HEK293 (cell line): Measurements from ENCODE around the gene ZNF521.

Experiments
- CTCF ChIA-PET: fragments of 350-600 bp; formaldehyde crosslinking; extraction: SDS; loops from one replicate; lab custom pipeline; 2021; ENCODE audit warnings: antibody characterized with exemption; lab: Yijun Ruan, JAX
- POLR2A ChIA-PET: fragments of 300-600 bp; formaldehyde crosslinking; extraction: SDS; loops from one replicate; lab custom pipeline; 2020; ENCODE audit warnings: antibody characterized with exemption, inconsistent platforms; lab: Yijun Ruan, JAX
- H3K27ac ChIP-seq: fragments of 200-500 bp; sonication (Bioruptor generic); 2 replicates; pipeline ENCODE4 v1.5.1; 2014; ENCODE audit warnings: low read depth, low read length, control low read depth, inconsistent platforms; ENCODE audit errors: extremely low read depth
- H3K36me3 ChIP-seq, 2 experiments: fragments of 200-500 bp in 1 of 2; sonication (Bioruptor generic) in 1 of 2; 1 replicate in 1 of 2; 2 replicates in 1 of 2; pipeline ENCODE4 v1.5.1; 2014 to 2017; ENCODE audit warnings: inconsistent platforms in 2 of 2, low read length in 2 of 2; ENCODE audit not compliant: control insufficient read depth in 2 of 2, insufficient read depth in 1 of 2
- H3K4me1 ChIP-seq: fragments of 200-500 bp; sonication (Bioruptor generic); 2 replicates; pipeline ENCODE4 v1.5.1; 2014; ENCODE audit warnings: mild to moderate bottlenecking, low read length, inconsistent platforms; ENCODE audit not compliant: control insufficient read depth, insufficient read depth
- H3K4me3 ChIP-seq: 2 replicates; pipeline ENCODE4 v1.5.1; 2011; ENCODE audit warnings: low read depth, mild to moderate bottlenecking, control low read depth, low read length, moderate library complexity
- H3K9me3 ChIP-seq: fragments of 200-500 bp; sonication (Bioruptor generic); 2 replicates; pipeline ENCODE4 v1.5.1; 2014; ENCODE audit warnings: low read depth, low read length, inconsistent platforms; ENCODE audit not compliant: control insufficient read depth, insufficient read depth
- ELK4 ChIP-seq: IDR thresholded peaks from 2 replicates; pipeline ENCODE4 v1.6.1; 2011; ENCODE audit warnings: mild to moderate bottlenecking, low read depth, low read length, borderline replicate concordance
- GLIS1 ChIP-seq: fragments of 450-650 bp; formaldehyde crosslinking; IDR thresholded peaks from 2 replicates; pipeline ENCODE4 v1.5.1; 2016; ENCODE audit warnings: missing biosample characterization, missing genetic modification characterization
- INSM2 ChIP-seq: fragments of 450-650 bp; formaldehyde crosslinking; IDR thresholded peaks from 2 replicates; pipeline ENCODE4 v1.5.1; 2016; ENCODE audit warnings: missing biosample characterization, missing genetic modification characterization
- KLF16 ChIP-seq: fragments of 450-650 bp; formaldehyde crosslinking; IDR thresholded peaks from 2 replicates; pipeline ENCODE4 v1.5.1; 2017; ENCODE audit warnings: missing biosample characterization, missing genetic modification characterization
- KLF17 ChIP-seq: fragments of 450-650 bp; formaldehyde crosslinking; IDR thresholded peaks from 2 replicates; pipeline ENCODE4 v1.5.1; 2016; ENCODE audit warnings: missing biosample characterization, missing genetic modification characterization
- PBX3 ChIP-seq: sonication (generic); formaldehyde crosslinking; IDR thresholded peaks from 2 replicates; pipeline ENCODE4 v1.8.1; 2022; ENCODE audit warnings: mild to moderate bottlenecking, moderate library complexity, missing genetic modification reagents
- SETDB1 ChIP-seq: IDR thresholded peaks from one replicate; pipeline ENCODE4 v1.6.1; 2017; ENCODE audit warnings: mild to moderate bottlenecking, low read length, moderate library complexity, mixed read lengths; ENCODE audit not compliant: insufficient read length
- ZFP41 ChIP-seq: fragments of 450-650 bp; formaldehyde crosslinking; IDR thresholded peaks from 2 replicates; pipeline ENCODE4 v1.5.1; 2016; ENCODE audit warnings: missing biosample characterization, missing genetic modification characterization, borderline replicate concordance
- ZNF18 ChIP-seq: fragments of 450-650 bp; formaldehyde crosslinking; IDR thresholded peaks from 2 replicates; pipeline ENCODE4 v1.5.1; 2016; ENCODE audit warnings: missing biosample characterization, missing genetic modification characterization
- ZNF184 ChIP-seq: fragments of 450-650 bp; IDR thresholded peaks from 2 replicates; pipeline ENCODE4 v1.5.1; 2018; ENCODE audit warnings: missing biosample characterization, mild to moderate bottlenecking, missing genetic modification characterization
- ZNF214 ChIP-seq: fragments of 450-650 bp; formaldehyde crosslinking; IDR thresholded peaks from 2 replicates; pipeline ENCODE4 v1.5.1; 2017; ENCODE audit warnings: missing biosample characterization, mild to moderate bottlenecking, missing genetic modification characterization, borderline replicate concordance
- ZNF221 ChIP-seq: fragments of 450-650 bp; formaldehyde crosslinking; IDR thresholded peaks from 2 replicates; pipeline ENCODE4 v1.5.1; 2017; ENCODE audit warnings: missing biosample characterization, missing genetic modification characterization, borderline replicate concordance
- ZNF239 ChIP-seq: fragments of 450-650 bp; formaldehyde crosslinking; IDR thresholded peaks from 2 replicates; pipeline ENCODE4 v1.5.1; 2016; ENCODE audit warnings: missing biosample characterization, missing genetic modification characterization
- ZNF248 ChIP-seq: fragments of 450-650 bp; formaldehyde crosslinking; IDR thresholded peaks from 2 replicates; pipeline ENCODE4 v1.5.1; 2017; ENCODE audit warnings: missing biosample characterization, missing genetic modification characterization
- ZNF473 ChIP-seq: fragments of 450-650 bp; formaldehyde crosslinking; IDR thresholded peaks from 2 replicates; pipeline ENCODE4 v1.5.1; 2017; ENCODE audit warnings: missing biosample characterization, missing genetic modification characterization
- ZNF639 ChIP-seq: fragments of 450-650 bp; formaldehyde crosslinking; IDR thresholded peaks from 2 replicates; pipeline ENCODE4 v1.5.1; 2016; ENCODE audit warnings: missing biosample characterization, missing genetic modification characterization
- ZNF707 ChIP-seq: fragments of 450-650 bp; formaldehyde crosslinking; IDR thresholded peaks from 2 replicates; pipeline ENCODE4 v1.5.1; 2016; ENCODE audit warnings: missing biosample characterization, missing genetic modification characterization
- ZNF76 ChIP-seq: fragments of 450-650 bp; formaldehyde crosslinking; IDR thresholded peaks from 2 replicates; pipeline ENCODE4; 2016; ENCODE audit warnings: low read depth, missing biosample characterization, missing genetic modification characterization, borderline replicate concordance
- TF ChIP-seq, protein P1 (sequence below): fragments of 450-650 bp; formaldehyde crosslinking; IDR thresholded peaks from 2 replicates; pipeline ENCODE4 v1.5.1; 2016; ENCODE audit warnings: missing biosample characterization, missing genetic modification characterization
- TF ChIP-seq, protein P2 (sequence below): fragments of 450-650 bp; formaldehyde crosslinking; IDR thresholded peaks from 2 replicates; pipeline ENCODE4 v1.5.1; 2016; ENCODE audit warnings: missing biosample characterization, missing genetic modification characterization

The ZNF521 gene

DNA sequence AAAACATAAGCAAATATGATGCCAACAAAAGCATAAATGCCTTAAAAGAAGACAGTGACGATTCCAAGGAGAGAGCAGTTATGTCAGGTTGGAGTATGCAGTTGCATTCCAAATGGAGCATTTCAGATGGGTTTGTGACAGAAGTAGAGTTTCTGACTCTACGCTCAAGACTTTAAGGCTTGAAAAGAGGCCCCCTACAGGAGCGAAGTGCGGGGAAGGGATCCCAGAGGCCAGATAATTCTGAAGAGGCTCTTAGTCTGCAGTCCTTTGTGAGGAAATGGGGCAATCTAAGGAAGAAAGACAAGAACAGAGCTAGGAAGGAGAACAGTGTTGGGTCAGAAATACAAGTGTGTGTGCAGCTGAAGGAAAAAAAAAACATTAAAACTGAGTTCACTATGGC is 95.5 kb downstream of the ZNF521 start (continued):
- TF ChIP-seq, protein P1, sequence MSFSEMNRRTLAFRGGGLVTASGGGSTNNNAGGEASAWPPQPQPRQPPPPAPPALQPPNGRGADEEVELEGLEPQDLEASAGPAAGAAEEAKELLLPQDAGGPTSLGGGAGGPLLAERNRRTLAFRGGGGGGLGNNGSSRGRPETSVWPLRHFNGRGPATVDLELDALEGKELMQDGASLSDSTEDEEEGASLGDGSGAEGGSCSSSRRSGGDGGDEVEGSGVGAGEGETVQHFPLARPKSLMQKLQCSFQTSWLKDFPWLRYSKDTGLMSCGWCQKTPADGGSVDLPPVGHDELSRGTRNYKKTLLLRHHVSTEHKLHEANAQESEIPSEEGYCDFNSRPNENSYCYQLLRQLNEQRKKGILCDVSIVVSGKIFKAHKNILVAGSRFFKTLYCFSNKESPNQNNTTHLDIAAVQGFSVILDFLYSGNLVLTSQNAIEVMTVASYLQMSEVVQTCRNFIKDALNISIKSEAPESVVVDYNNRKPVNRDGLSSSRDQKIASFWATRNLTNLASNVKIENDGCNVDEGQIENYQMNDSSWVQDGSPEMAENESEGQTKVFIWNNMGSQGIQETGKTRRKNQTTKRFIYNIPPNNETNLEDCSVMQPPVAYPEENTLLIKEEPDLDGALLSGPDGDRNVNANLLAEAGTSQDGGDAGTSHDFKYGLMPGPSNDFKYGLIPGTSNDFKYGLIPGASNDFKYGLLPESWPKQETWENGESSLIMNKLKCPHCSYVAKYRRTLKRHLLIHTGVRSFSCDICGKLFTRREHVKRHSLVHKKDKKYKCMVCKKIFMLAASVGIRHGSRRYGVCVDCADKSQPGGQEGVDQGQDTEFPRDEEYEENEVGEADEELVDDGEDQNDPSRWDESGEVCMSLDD (tag by site-specific recombination) = no peak
- TF ChIP-seq ZNF214 (tag by site-specific recombination) = no peak

GRCh38 chr18:25253779-25254178 is 98.2 kb downstream of the ZNF521 start:
- no peak overlapping the region for H3K4me3 ChIP-seq
- TF ChIP-seq ZNF221 (tag by site-specific recombination) = no peak
- TF ChIP-seq ELK4 = no peak
- TF ChIP-seq, protein P2, sequence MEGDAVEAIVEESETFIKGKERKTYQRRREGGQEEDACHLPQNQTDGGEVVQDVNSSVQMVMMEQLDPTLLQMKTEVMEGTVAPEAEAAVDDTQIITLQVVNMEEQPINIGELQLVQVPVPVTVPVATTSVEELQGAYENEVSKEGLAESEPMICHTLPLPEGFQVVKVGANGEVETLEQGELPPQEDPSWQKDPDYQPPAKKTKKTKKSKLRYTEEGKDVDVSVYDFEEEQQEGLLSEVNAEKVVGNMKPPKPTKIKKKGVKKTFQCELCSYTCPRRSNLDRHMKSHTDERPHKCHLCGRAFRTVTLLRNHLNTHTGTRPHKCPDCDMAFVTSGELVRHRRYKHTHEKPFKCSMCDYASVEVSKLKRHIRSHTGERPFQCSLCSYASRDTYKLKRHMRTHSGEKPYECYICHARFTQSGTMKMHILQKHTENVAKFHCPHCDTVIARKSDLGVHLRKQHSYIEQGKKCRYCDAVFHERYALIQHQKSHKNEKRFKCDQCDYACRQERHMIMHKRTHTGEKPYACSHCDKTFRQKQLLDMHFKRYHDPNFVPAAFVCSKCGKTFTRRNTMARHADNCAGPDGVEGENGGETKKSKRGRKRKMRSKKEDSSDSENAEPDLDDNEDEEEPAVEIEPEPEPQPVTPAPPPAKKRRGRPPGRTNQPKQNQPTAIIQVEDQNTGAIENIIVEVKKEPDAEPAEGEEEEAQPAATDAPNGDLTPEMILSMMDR = no peak
- no peak for TF ChIP-seq ZNF473 (tag by site-specific recombination)
- no peak for TF ChIP-seq SETDB1
- TF ChIP-seq KLF16 (tag by site-specific recombination) = no peak
- no peak for TF ChIP-seq ZFP41
- no peak for TF ChIP-seq ZNF707 (tag by site-specific recombination)
- CTCF ChIA-PET = no interaction called here
- POLR2A ChIA-PET = no interaction called here
- H3K4me1 ChIP-seq = no peaks in the 10 kb centered on the region
- H3K27ac ChIP-seq = no peak overlapping the region
- no peaks in the 10 kb centered on the region for H3K9me3 ChIP-seq
- H3K36me3 ChIP-seq = no peaks in the 10 kb centered on the region

DNA sequence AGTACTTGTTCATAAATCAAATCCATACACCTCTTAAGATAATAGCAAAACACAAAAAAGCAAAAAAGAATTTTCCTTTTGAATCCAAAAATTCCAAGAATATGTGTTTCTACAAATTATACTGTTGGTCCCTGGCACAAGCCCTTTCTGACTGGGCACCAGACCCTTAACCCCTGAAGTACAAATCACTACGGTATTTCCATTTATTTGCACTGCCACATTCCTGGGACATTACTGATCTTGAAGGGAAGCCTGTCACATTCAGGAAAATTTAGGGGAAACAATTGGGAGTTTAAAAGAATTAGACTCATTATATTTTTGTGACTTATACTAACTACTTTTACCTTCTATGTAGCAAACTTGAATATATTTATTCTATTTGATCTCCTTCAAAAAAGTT is 98.8 kb downstream of the ZNF521 start:
- Histone ChIP-seq H3K9me3 (no peaks in the 10 kb centered on the region), H3K27ac (no peak overlapping the region), H3K4me1 (no peaks in the 10 kb centered on the region), H3K36me3 (no peaks in the 10 kb centered on the region), H3K4me3 (no peak overlapping the region)
- no peak for TF ChIP-seq PBX3 (CRISPR knock-in tag)
- TF ChIP-seq GLIS1 (tag by site-specific recombination) = no peak
- TF ChIP-seq ZNF639 (tag by site-specific recombination) = no peak
- no peak for TF ChIP-seq INSM2
- TF ChIP-seq ZNF76 (tag by site-specific recombination) = no peak
- TF ChIP-seq ZNF184 (tag by site-specific recombination) = no peak
- no peak for TF ChIP-seq ZNF18 (tag by site-specific recombination)
- TF ChIP-seq KLF17 (tag by site-specific recombination) = no peak
- no peak for TF ChIP-seq ZNF248 (tag by site-specific recombination)
- no peak for TF ChIP-seq ZNF239 (tag by site-specific recombination)
- ChIA-PET CTCF (no interaction called here), POLR2A (no interaction called here)
